HG03095 (cell line): Measurements from ENCODE around the gene THBS3.
"Not testable (repeated sequence)": the region's sequence is repeated elsewhere in the genome, so short reads cannot be mapped to it uniquely, and the experiment has no call there.

ENCODE experiments used
- ATAC-seq: cut with Tn5 transposase; IDR thresholded peaks from one replicate; pipeline ENCODE4 v1.9.1; 2021; ENCODE audit warnings: moderate library complexity; ENCODE audit not compliant: unreplicated experiment

THBS3 gene

DNA sequence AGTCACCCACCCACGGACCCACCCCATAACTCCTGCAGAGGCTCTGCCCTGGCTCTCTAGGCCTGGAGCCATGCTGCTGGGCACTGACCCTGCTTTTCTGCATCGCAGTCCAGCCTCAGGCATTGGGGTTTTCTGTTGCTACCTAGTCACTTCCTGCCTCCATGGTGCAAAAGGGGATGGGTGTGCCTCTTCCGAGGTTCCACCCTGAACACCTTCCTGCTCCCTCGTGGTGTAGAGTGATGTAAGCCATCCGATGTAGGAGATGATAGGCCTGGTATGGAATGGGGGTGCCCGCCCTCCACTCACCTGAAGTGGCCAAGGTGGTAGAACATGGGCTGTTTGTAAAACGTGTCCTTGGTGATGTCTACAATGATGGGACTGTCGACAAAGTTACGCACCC, 27.7 kb upstream of the THBS3 start:
- ATAC-seq, result not testable (repeated sequence)

DNA sequence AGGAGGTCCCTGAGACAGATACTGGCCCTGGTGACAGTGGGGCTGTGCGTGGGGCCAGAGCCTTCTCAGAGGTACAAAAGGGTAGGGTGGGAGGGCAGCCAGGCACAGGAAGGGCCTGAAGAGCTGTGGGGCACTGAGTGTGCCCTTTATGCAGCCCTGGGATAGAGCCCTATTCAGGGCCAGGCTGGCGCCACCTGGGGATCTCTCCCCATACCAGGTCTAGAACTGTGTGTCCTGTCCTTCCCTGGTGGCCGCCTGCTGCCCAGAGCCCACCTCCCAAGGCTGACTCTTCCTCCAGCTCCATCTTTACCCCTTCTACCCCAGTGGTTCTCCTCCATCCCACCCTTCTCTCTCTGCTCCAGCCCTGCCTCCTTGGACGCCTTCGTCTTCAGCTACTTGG, 25.8 kb upstream of the THBS3 start:
- not testable (repeated sequence) for ATAC-seq

DNA sequence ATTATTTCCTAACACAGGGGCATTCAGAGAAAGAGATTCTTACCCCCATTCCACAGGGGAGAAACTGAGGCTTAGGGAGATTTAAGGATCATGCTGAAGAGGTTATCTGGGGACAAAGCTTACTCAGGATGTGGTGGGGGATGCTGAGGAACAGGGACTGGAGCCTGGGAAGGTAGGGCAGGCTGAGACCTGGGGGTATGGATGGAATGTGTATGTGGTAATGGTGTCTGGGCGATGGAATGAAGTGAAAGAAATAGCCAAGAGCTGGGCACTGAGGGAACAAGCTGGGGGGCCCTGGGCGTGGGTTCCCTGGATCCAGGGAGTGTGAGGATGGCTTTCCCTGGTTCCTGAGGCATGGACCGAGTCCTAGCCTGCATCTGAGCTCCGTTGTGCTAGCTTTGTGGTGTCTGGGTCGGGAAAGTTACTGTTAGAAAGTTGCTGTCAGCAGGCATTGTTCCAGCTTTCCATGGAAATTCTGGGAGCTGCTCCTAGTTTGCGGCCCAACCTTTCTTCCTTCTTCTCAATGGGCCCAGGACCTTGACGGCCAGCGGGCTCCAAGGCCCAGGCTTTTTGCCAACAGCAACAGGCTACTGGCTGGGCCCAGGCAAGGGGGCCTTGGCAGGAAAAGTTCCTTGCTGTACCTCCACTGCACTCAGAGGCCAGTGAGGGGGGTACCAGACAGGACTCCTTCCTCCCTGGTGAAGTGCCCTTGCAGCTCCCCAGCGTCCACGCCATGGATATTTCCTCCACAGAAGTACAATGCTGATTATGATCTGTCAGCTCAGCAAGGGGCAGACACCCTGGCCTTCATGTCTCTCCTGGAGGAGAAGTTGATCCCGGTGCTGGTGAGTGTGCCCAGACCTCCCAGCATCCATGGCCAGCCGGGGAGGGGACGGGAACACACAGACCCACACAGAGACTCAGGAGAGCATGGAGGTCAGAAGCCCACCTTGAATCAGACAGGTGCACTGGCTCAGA, 24.6 kb upstream of the THBS3 start:
- ATAC-seq, result not testable (repeated sequence)

DNA sequence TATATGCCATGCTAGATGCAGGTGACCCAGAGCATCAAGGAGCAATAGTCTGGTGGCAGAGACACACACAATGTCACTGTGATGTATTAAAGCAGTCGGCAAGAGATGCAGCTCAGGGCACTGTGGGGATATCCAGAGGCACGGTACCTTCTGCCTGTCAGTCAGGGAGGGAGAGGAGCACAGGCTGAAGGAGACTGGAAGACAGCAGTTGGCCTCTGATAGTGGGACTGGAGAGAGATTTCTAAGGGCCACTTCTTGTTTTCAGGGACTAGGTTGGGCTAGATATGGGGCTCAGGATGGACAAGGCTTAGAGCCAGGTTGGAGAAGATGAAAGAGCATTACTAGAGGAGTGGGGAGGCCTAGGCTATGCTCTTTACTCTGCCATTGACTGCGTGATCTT, 23.6 kb upstream of the THBS3 start:
- not testable (repeated sequence) for ATAC-seq

DNA sequence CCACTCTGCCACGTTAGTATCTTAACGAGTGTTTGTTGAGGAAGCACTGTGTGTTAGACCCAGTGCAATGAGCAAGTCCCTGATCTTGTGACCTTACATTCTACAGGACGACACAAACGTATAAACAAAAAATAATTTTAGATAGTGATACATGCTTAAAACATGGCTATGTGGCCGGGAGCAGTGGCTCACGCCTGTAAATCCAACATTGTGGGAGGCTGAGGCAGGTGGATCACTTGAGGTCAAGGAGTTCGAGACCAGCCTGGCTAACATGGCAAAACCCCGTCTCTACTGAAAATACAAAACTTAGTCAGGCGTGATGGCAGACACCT, 20.4 kb upstream of the THBS3 start:
- no peak for ATAC-seq

DNA sequence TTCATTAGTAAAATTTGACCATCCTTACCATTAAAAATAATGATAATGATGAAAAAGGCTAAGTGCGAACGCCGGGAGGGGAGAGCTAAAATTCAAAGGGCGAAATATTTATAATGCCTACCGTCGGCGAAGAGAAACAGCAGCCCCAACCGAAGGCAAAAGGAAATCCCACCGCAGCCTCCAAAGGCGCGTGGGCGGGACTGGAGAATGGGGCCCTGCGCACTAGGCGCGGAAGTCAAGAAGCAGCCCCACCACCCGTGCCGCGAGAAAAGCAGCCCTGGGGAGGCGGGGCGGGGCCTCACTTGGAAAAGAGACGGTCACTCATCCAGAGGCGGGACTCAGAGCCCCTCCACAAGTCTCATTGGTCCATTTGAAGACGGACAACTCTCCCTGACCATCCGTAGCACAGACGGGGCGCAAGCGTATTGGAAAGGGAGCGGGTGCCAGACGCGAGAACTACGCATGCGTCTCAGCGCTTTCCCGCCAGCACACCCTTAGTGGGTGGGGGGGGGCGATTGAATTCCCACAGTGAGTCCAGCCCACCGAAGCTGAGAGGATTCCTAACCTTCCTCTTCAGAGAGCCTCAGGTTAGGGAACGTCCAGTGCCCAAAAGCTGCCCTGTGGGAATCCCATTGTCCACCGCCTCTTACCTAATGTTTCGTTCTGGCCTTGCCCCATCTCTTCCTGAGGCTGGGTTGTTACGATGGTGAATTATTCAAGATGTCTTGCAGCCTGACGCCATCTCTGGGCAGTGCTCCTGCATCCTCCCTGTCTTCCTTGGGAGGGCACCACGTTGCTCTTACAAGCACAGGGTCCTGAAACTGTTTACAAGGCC, 19.8 kb upstream of the THBS3 start:
- ATAC-seq, result peak; percentile 80

DNA sequence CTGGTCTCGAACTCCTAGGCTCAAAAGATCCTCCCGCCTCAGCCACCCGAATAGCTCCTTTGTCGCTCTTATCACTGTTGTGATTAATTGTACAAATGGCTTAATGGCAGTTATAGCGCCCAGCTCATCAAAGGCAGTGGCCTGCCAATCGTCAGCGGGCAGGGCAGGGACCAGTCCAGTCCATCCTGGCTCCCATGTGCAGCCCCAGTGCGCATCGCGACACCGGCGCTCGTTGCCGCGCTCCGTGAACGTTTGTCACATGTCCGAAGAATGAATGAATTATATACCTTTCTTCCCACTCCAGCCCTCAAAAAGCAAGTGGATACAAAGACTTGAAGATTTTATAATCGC, 19.2 kb upstream of the THBS3 start:
- ATAC-seq, result peak; percentile 14

DNA sequence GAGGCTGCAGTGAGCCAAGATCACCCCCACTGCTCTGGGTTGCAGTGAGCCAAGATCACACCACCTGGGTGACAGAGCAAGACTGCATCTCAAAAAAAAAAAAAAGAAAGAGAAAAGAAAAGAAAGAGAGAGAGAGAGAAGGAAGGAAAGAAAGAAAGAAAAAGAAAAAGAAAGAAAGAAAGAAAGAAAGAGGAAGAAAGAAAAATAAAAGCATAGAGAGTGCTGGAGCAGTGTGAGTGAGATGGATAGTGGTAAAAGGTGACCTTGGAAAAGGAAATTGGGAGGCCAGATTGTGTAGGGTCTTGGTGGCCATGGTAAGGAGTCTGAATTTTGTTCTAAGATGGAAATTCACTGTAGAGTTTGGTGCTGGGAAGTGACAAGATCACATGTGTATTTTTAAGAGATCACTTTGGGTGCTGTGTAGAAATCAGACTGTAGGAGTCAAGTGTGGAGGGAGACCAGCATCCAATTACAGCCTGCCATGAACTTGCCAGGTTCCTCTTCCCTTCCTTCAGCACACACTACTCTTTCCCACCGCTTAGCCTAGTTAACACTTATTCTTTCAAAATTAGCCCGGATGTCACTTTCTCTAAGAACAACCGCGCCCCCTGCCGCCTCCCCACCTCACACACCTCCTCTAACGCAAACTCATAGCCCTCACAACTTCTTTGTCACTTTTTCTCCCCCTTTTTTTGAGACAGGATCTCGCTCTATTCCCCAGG, 18.7 kb upstream of the THBS3 start:
- ATAC-seq, result peak; percentile 33

DNA sequence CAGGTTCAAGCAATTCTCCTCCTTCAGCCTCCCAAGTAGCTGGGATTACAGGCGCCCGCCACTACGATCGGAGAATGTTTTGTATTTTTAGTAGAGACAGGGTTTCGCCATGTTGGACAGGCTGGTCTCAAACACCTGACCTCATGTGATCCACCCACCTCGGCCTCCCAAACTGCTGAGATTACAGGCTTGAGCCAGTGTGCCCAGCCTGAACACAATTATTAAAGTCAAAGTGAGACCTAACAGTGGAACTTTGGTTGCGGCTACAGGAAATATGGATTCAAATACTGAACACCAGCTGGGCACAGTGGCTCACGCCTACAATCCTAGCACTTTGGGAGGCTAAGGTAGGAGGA, 17.7 kb upstream of the THBS3 start:
- not testable (repeated sequence) for ATAC-seq

DNA sequence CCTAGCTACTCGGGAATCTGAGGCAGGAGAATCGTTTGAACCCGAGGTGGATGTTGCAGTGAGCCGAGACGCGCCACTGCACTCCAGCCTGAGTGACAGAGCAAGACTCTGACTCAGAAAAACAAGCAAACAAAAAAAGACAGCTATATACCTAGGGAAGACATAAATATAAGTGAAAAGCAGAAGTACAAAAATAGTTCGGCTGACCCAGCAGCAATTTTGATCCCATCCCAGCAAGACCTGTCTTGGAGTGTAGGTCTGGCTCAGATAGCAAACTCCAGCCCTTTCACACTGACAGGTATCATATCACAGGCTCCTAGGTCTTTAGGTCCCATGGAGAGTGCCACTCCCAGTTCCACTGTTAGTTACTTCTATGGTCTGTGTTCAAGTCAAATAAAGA, 15.3 kb upstream of the THBS3 start:
- ATAC-seq, result no peak

DNA sequence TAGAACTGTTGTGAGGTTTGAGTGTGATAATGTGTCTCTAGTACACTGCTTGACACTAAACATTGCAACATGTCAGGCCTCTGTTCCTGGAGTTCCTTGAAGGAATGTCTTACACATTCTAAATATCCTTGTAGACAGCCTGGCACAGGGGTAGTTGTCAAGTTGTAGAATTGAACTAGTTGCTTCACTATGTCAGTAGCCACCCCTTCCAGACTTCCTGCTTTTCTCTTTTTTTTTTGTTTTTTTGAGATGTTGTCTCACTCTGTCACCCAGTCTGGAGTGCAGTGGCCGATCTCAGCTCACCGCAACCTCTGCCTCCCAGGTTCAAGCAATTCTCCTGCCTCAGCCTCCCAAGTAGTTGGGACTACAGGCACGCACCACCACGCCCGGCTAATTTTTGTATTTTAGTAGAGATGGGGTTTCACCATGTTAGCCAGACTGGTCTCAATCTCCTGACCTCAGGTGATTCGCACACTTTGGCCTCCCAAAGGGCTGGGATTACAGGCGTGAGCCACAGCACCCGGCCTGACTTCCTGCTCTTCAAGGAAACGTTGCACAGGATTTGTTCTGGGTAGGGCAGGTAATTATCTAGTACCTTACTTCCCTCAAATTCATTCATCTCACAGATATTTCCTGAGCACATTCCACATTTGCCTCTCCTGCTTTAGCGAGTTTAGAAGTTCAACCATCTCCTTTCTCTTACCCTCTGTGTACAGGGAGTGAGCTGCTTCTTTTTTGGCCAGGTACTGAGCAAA, 12.7 kb upstream of the THBS3 start:
- not testable (repeated sequence) for ATAC-seq

DNA sequence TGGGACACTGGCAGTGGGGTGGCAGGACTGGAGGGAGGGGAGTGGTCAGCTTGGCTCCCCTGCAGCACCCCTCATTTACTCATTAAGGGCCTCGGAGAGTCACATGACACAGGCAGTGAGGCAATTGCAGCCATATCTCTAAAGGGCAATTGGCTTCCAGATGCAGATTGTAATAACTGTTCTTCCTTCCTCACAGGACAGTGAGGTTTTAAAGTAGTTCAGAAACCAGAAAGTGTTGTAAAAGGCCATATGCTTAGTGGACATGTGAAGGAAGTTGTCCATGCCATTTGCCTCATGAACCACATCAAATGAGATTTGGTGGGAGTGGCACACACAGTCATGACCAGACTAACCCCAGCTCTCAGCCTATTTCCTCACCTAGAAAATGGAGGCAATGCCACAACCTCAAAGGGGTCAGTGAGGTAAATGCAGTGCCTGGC, 11.9 kb upstream of the THBS3 start:
- no peak for ATAC-seq

DNA sequence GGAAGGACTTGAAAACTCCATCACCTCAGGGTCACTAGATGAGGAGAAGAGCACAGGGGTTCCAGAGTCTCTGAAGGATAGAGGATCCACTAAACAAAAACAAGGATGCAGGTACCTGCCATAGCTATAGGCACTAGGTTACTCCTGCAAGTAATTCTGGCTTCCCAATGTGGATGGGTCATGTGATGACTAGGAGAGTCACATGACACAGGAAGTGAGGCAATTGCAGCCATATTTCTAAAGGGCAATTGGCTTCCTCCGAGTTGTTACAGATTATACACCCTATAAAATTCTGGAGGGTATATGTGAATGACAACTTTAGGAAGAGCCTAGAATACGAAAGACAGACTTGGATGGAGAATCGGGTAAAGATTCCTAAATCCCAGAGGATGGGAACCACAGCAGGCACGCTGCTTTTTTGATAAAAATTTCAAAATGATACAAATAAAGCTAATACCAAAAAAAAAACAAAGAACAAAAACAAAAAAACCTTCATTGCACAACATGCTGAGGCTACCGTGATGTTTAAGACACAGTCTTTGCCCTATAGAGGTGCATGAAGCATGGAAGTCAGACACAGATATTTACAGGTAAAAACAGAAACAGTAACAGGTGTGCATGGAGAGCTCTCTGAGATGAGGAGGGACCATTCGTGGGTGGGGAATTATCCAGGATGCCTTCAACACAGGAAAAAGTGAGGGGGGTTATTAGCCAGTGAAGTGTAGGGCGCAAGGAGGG, 11.3 kb upstream of the THBS3 start:
- no peak for ATAC-seq

DNA sequence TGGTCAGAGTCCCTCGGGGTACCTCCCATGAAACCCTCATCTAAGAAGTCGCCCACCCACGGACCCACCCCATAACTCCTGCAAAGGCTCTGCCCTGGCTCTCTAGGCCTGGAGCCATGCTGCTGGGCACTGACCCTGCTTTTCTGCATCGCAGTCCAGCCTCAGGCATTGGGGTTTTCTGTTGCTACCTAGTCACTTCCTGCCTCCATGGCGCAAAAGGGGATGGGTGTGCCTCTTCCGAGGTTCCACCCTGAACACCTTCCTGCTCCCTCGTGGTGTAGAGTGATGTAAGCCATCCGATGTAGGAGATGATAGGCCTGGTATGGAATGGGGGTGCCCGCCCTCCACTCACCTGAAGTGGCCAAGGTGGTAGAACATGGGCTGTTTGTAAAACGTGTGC, 7.0 kb upstream of the THBS3 start:
- ATAC-seq, result not testable (repeated sequence)

DNA sequence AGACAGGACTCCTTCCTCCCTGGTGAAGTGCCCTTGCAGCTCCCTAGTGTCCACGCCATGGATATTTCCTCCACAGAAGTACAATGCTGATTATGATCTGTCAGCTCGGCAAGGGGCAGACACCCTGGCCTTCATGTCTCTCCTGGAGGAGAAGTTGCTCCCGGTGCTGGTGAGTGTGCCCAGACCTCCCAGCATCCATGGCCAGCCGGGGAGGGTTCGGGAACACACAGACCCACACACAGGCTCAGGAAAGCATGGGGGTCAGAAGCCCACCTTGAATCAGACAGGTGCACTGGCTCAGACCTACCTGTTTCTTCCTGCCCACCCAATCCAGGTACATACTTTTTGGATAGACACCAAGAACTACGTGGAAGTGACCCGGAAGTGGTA, 4.3 kb upstream of the THBS3 start:
- not testable (repeated sequence) for ATAC-seq

DNA sequence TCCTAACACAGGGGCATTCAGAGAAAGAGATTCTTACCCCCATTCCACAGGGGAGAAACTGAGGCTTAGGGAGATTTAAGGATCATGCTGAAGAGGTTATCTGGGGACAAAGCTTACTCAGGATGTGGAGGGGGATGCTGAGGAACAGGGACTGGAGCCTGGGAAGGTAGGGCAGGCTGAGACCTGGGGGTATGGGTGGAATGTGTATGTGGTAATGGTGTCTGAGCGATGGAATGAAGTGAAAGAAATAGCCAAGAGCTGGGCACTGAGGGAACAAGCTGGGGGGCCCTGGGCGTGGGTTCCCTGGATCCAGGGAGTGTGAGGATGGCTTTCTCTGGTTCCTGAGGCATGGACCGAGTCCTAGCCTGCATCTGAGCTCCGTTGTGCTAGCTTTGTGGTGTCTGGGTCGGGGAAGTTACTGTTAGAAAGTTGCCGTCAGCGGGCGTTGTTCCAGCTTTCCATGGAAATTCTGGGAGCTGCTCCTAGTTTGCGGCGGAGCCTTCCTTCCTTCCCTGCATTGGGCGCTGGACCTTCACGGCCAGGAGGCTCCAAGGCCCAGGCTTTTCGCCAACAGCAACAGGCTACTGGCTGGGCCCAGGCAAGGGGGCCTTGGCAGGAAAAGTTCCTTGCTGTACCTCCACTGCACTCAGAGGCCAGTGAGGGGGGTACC, 3.8 kb upstream of the THBS3 start:
- not testable (repeated sequence) for ATAC-seq

DNA sequence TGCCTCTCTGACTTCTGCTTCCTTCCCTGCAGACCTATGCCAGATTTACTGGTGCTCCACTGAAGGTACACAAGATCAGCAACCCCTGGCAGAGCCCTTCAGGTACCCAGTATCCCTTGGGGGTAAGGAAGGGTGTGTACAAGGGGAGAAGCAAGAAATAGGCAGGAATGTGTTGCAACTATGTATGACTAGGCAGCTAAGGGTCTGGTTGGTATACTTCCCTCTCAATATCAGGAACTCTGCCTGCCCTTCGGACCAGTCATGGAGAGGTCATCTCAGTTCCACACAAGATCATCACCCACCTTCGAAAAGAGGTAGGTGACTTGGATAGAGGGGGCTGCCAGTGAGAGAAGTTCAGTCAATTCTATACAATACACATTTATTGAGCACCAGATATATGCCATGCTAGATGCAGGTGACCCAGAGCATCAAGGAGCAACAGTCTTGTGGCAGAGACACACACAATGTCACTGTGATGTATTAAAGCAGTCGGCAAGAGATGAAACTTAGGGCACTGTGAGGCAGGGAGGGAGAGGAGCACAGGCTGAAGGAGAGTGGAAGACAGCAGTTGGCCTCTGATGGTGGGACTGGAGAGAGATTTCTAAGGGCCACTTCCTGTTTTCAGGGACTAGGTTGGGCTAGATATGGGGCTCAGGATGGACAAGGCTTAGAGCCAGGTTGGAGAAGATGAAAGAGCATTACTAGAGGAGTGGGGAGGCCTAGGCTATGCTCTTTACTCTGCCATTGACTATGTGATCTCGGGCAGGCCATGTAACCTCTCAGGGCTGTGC, 2.8 kb upstream of the THBS3 start:
- no peak for ATAC-seq

DNA sequence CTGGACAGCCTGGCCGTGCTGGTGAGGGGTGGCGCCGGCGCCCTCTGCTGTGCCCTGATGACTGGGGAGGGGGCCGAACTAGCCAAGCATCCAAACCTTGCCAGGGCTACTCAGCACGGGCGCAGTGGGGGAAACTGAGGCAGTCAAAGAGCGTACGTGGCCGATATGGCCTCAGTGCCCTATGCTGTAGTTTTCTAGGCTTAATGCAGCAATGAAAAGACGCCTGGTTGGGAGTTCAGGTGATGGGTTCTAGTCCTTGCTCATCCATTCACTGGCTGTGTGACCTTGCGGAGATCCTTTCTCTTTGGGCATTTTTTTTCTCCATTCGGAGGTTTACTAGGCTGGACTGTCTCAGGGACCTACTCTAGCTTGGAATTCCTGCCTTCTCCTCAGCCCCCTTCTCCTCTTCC, 1.6 kb upstream of the THBS3 start:
- no peak for ATAC-seq
